ENCODE data around the gene RFC4.

The RFC4 gene

GRCh38 chr3:186760141-186760833, 46.0 kb downstream of the RFC4 start:
- no peaks in the 10 kb centered on the region for H3K9me3 ChIP-seq
- no peaks in the 10 kb centered on the region for H3K36me3 ChIP-seq
- H3K27me3 ChIP-seq: no peaks in the 10 kb centered on the region
- DNase-seq: no peak
- no peak for TF ChIP-seq CTCF (IDR thresholded peaks at IDR 0.05; ENCODE audit: low read depth, low read length)
- no peaks in the 10 kb centered on the region for H3K4me1 ChIP-seq
- H3K4me3 ChIP-seq (ENCODE audit: low read depth, low read length): no peak overlapping the region

- no peaks in the 10 kb centered on the region for H3K36me3 ChIP-seq
- no peaks in the 10 kb centered on the region for H3K4me1 ChIP-seq
- DNase-seq: no peak
- no peaks in the 10 kb centered on the region for H3K9me3 ChIP-seq
- no peak for TF ChIP-seq CTCF (IDR thresholded peaks at IDR 0.05; ENCODE audit: low read depth, low read length)
- H3K4me3 ChIP-seq (ENCODE audit: low read depth, low read length): no peak overlapping the region
- no peaks in the 10 kb centered on the region for H3K27me3 ChIP-seq
Measured at GRCh38 chr3:186759231-186759930, 46.9 kb downstream of the RFC4 start.

GRCh38 chr3:186757686-186758220, 48.5 kb downstream of the RFC4 start:
- H3K36me3 ChIP-seq: no peaks in the 10 kb centered on the region
- no peak overlapping the region for H3K4me3 ChIP-seq (ENCODE audit: low read depth, low read length)
- DNase-seq: no peak
- no peaks in the 10 kb centered on the region; the same call in 1 of the 2 replicates for H3K27me3 ChIP-seq
- TF ChIP-seq CTCF (IDR thresholded peaks at IDR 0.05; ENCODE audit: low read depth, low read length): no peak
- no peaks in the 10 kb centered on the region for H3K9me3 ChIP-seq
- H3K4me1 ChIP-seq: no peaks in the 10 kb centered on the region

GRCh38 chr3:186757214-186757613, 49.1 kb downstream of the RFC4 start:
- no peak for TF ChIP-seq CTCF (IDR thresholded peaks at IDR 0.05; ENCODE audit: low read depth, low read length)
- Histone ChIP-seq H3K4me3 (ENCODE audit: low read depth, low read length) (no peak overlapping the region), H3K27me3 (no peaks in the 10 kb centered on the region; the same call in 1 of the 2 replicates), H3K9me3 (no peaks in the 10 kb centered on the region), H3K4me1 (no peaks in the 10 kb centered on the region), H3K36me3 (no peaks in the 10 kb centered on the region)
- no peak for DNase-seq

- no peak for DNase-seq
- TF ChIP-seq CTCF (IDR thresholded peaks at IDR 0.05; ENCODE audit: low read depth, low read length): no peak
- no peaks in the 10 kb centered on the region for H3K36me3 ChIP-seq
- H3K4me3 ChIP-seq (ENCODE audit: low read depth, low read length): no peak overlapping the region
- no peaks in the 10 kb centered on the region for H3K9me3 ChIP-seq
- H3K4me1 ChIP-seq: no peaks in the 10 kb centered on the region
- no peaks in the 10 kb centered on the region; the same call in 1 of the 2 replicates for H3K27me3 ChIP-seq
Measured at GRCh38 chr3:186754871-186755270, 51.4 kb downstream of the RFC4 start.

- DNase-seq: no peak
- H3K36me3 ChIP-seq: no peaks in the 10 kb centered on the region
- TF ChIP-seq CTCF (IDR thresholded peaks at IDR 0.05; ENCODE audit: low read depth, low read length): no peak
Measured at GRCh38 chr3:186754006-186754405, 52.3 kb downstream of the RFC4 start.

More at GRCh38 chr3:186754006-186754405, 52.3 kb downstream of the RFC4 start:
- no peaks in the 10 kb centered on the region for H3K4me1 ChIP-seq
- H3K4me3 ChIP-seq (ENCODE audit: low read depth, low read length): no peak overlapping the region
- H3K9me3 ChIP-seq: no peaks in the 10 kb centered on the region
- H3K27me3 ChIP-seq: no peaks in the 10 kb centered on the region; the same call in 1 of the 2 replicates

Data from BE2C (cell line).